ENCODE results near the gene GLI3.

GRCh38 chr7:42125321-42125720 lies 111.7 kb downstream of the GLI3 start:
- TF ChIP-seq, protein P1, sequence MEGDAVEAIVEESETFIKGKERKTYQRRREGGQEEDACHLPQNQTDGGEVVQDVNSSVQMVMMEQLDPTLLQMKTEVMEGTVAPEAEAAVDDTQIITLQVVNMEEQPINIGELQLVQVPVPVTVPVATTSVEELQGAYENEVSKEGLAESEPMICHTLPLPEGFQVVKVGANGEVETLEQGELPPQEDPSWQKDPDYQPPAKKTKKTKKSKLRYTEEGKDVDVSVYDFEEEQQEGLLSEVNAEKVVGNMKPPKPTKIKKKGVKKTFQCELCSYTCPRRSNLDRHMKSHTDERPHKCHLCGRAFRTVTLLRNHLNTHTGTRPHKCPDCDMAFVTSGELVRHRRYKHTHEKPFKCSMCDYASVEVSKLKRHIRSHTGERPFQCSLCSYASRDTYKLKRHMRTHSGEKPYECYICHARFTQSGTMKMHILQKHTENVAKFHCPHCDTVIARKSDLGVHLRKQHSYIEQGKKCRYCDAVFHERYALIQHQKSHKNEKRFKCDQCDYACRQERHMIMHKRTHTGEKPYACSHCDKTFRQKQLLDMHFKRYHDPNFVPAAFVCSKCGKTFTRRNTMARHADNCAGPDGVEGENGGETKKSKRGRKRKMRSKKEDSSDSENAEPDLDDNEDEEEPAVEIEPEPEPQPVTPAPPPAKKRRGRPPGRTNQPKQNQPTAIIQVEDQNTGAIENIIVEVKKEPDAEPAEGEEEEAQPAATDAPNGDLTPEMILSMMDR (conservative IDR thresholded peaks at IDR 0.05; ENCODE audit: low read length), result no peak
- TF ChIP-seq EZH2phosphoT487 (IDR thresholded peaks at IDR 0.05; ENCODE audit: borderline replicate concordance), result no peak

Measured in Loucy (cell line).